HepG2 (cell line): ENCODE data around the gene GON4L. TPM values are rescaled to one million over a fixed set of nuclear protein-coding genes. Genes with fewer than 3 reads are reported as not detected.

Source experiments
- BATF2 ChIP-seq: sonication (generic); formaldehyde crosslinking; IDR thresholded peaks from 2 replicates; pipeline ENCODE4 v1.8.0; 2022; ENCODE audit warnings: mild to moderate bottlenecking, missing genetic modification reagents, moderate library complexity
- BRD4 ChIP-seq: sonication (generic); formaldehyde crosslinking; IDR thresholded peaks from 2 replicates; pipeline ENCODE4 v1.4.0; 2020; ENCODE audit warnings: missing genetic modification reagents
- CREB1 ChIP-seq, 2 experiments: fragments of 450-650 bp in 1 of 2; IDR thresholded peaks; 2 replicates each; pipeline ENCODE4 v1.6.1; 2016 to 2017; ENCODE audit warnings: control low read depth in 1 of 2, mild to moderate bottlenecking in 1 of 2, missing compliant biosample characterization in 1 of 2, missing genetic modification characterization in 1 of 2
- EEA1 ChIP-seq: sonication (generic); formaldehyde crosslinking; IDR thresholded peaks from 2 replicates; pipeline ENCODE4 v1.5.1; 2020; ENCODE audit warnings: mild to moderate bottlenecking, missing genetic modification reagents, borderline replicate concordance
- ELF1 ChIP-seq: sonication (generic); formaldehyde crosslinking; IDR thresholded peaks from 2 replicates; pipeline ENCODE4 v1.4.0; 2020; ENCODE audit warnings: missing genetic modification reagents
- ERF ChIP-seq: IDR thresholded peaks from 2 replicates; pipeline ENCODE4 v1.6.1; 2018; ENCODE audit warnings: missing biosample characterization, missing genetic modification reagents
- FOXA3 ChIP-seq: IDR thresholded peaks from 2 replicates; pipeline ENCODE4 v1.6.1; 2016; ENCODE audit warnings: missing genetic modification reagents, missing compliant biosample characterization
- FOXP1 ChIP-seq, 2 experiments: fragments of 450-650 bp in 1 of 2; IDR thresholded peaks; 2 replicates each; pipeline ENCODE4 v1.6.1; 2017 to 2018; ENCODE audit warnings: antibody characterized with exemption in 1 of 2
- HINFP ChIP-seq: sonication (generic); formaldehyde crosslinking; IDR thresholded peaks from 2 replicates; pipeline ENCODE4 v1.4.0; 2020; ENCODE audit warnings: low read depth, mild to moderate bottlenecking, missing genetic modification reagents
- HIVEP1 ChIP-seq: sonication (generic); formaldehyde crosslinking; IDR thresholded peaks from 2 replicates; pipeline ENCODE4 v1.4.0; 2020; ENCODE audit warnings: mild to moderate bottlenecking, missing genetic modification reagents
- HNRNPLL ChIP-seq: fragments of 200-400 bp; formaldehyde crosslinking; IDR thresholded peaks from 2 replicates; pipeline ENCODE4 v1.6.1; 2017; ENCODE audit warnings: mild to moderate bottlenecking, low read depth, low read length; ENCODE audit not compliant: poor library complexity, severe bottlenecking
- HNRNPUL1 ChIP-seq: fragments of 200-400 bp; formaldehyde crosslinking; IDR thresholded peaks from 2 replicates; pipeline ENCODE4 v1.6.1; 2017; ENCODE audit warnings: low read depth, mild to moderate bottlenecking, low read length, moderate library complexity
- KAT8 ChIP-seq: IDR thresholded peaks from 2 replicates; pipeline ENCODE4 v1.6.1; 2016; ENCODE audit warnings: missing genetic modification reagents, missing compliant biosample characterization
- KDM5B ChIP-seq: sonication (generic); formaldehyde crosslinking; IDR thresholded peaks from 2 replicates; pipeline ENCODE4 v1.4.0; 2020; ENCODE audit warnings: missing genetic modification reagents, mild to moderate bottlenecking, borderline replicate concordance
- SCMH1 ChIP-seq: sonication (generic); formaldehyde crosslinking; IDR thresholded peaks from 2 replicates; pipeline ENCODE4 v1.9.0; 2021; ENCODE audit warnings: missing genetic modification reagents, mild to moderate bottlenecking, borderline replicate concordance
- SP4 ChIP-seq: sonication (generic); formaldehyde crosslinking; IDR thresholded peaks from 2 replicates; pipeline ENCODE4 v1.8.1; 2023; ENCODE audit warnings: mild to moderate bottlenecking, missing genetic modification reagents
- TBP ChIP-seq: sonication (generic); formaldehyde crosslinking; IDR thresholded peaks from 2 replicates; pipeline ENCODE4 v1.5.0; 2020; ENCODE audit warnings: missing genetic modification reagents
- U2AF1 ChIP-seq: fragments of 200-400 bp; formaldehyde crosslinking; optimal IDR thresholded peaks from 2 replicates; pipeline ENCODE3; 2017; ENCODE audit warnings: mild to moderate bottlenecking, low read depth, low read length
- ZBTB43 ChIP-seq: sonication (generic); formaldehyde crosslinking; conservative IDR thresholded peaks from 2 replicates; pipeline ENCODE4 v1.4.0; 2020; ENCODE audit warnings: missing genetic modification reagents
- ZEB1 ChIP-seq: IDR thresholded peaks from 2 replicates; pipeline ENCODE4 v1.6.1; 2012; ENCODE audit warnings: mild to moderate bottlenecking, low read depth, inconsistent platforms; ENCODE audit not compliant: insufficient replicate concordance
- ZMYM3 ChIP-seq: sonication (generic); formaldehyde crosslinking; IDR thresholded peaks from 2 replicates; pipeline ENCODE4 v1.5.1; 2020; ENCODE audit warnings: mild to moderate bottlenecking, missing genetic modification reagents
- ZNF251 ChIP-seq: sonication (generic); formaldehyde crosslinking; IDR thresholded peaks from 2 replicates; pipeline ENCODE4 v1.9.0; 2021; ENCODE audit warnings: mild to moderate bottlenecking, missing genetic modification reagents
- ZNF317 ChIP-seq: sonication (generic); formaldehyde crosslinking; IDR thresholded peaks from 2 replicates; pipeline ENCODE4 v1.5.0; 2020; ENCODE audit warnings: mild to moderate bottlenecking, missing genetic modification reagents
- ZNF777 ChIP-seq: sonication (generic); formaldehyde crosslinking; IDR thresholded peaks from 2 replicates; pipeline ENCODE4 v1.4.0; 2020; ENCODE audit warnings: missing genetic modification reagents
- ZNF850 ChIP-seq: sonication (generic); formaldehyde crosslinking; conservative IDR thresholded peaks from 2 replicates; pipeline ENCODE4 v1.9.0; 2021; ENCODE audit warnings: mild to moderate bottlenecking, missing genetic modification reagents
- polyA plus RNA-seq, 8 experiments: library from polyadenylated mRNA; depleted of rRNA in 3 of 8; stranded (reverse) in 7 of 8; unstranded in 1 of 8; fragments of >200 nt; fragmentation: Illumina TruSeq in 4 of 8; extraction: Trizol in 4 of 8; gene quantifications; 2 replicates each; pipeline versions ENCODE4 v1.2.1 to v1.2.3, GENCODE V29; 2011 to 2016; ENCODE audit warnings: low read depth in 4 of 8, missing spikeins in 1 of 8, mixed read lengths in 1 of 8; ENCODE audit not compliant: insufficient read depth in 1 of 8
- total RNA-seq, 5 experiments: library from RNA; depleted of rRNA; stranded (reverse); fragments of >200 nt; fragmentation: Illumina TruSeq; extraction: Trizol; gene quantifications; 2 replicates each; pipeline ENCODE4 v1.2.3, GENCODE V29; 2016; ENCODE audit warnings: low read depth in 1 of 5
- TF ChIP-seq, protein P1 (sequence below): sonication (generic); formaldehyde crosslinking; IDR thresholded peaks from 2 replicates; pipeline ENCODE4 v1.5.1; 2020; ENCODE audit warnings: missing genetic modification reagents, mild to moderate bottlenecking, borderline replicate concordance
- TF ChIP-seq, protein P2 (sequence below): sonication (generic); formaldehyde crosslinking; IDR thresholded peaks from 2 replicates; pipeline ENCODE4 v1.5.1; 2020; ENCODE audit warnings: mild to moderate bottlenecking, missing genetic modification reagents, moderate library complexity

The GON4L gene
- total and polyA plus RNA-seq, 2 of the 13 experiments (the other 11 are each of a cell fraction or from before 2014, with no cell fraction given) = 14.6 to 19.6 TPM

- no peak for TF ChIP-seq FOXP1 (IDR thresholded peaks at IDR 0.05)
- TF ChIP-seq FOXP1 (CRISPR knock-in tag; IDR thresholded peaks at IDR 0.05) = no peak
- TF ChIP-seq CREB1 (IDR thresholded peaks at IDR 0.05) = no peak
- TF ChIP-seq CREB1 (CRISPR knock-in tag; IDR thresholded peaks at IDR 0.05) = no peak
- TF ChIP-seq HIVEP1 = no peak
- no peak for TF ChIP-seq ZNF251 (CRISPR knock-in tag)
- no peak for TF ChIP-seq TBP (CRISPR knock-in tag)
- TF ChIP-seq ZNF777 = no peak
- TF ChIP-seq ZBTB43 (CRISPR knock-in tag) = no peak
- TF ChIP-seq, protein P1, sequence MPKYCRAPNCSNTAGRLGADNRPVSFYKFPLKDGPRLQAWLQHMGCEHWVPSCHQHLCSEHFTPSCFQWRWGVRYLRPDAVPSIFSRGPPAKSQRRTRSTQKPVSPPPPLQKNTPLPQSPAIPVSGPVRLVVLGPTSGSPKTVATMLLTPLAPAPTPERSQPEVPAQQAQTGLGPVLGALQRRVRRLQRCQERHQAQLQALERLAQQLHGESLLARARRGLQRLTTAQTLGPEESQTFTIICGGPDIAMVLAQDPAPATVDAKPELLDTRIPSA = no peak
- no peak for TF ChIP-seq HNRNPUL1
- no peak for TF ChIP-seq BRD4
- no peak for TF ChIP-seq ZMYM3
- TF ChIP-seq KAT8 (CRISPR knock-in tag) = peak; percentile 64
- TF ChIP-seq ZNF850 (CRISPR knock-in tag) = no peak
- no peak for TF ChIP-seq HNRNPLL
- no peak for TF ChIP-seq HINFP (CRISPR knock-in tag)
- no peak for TF ChIP-seq KDM5B (CRISPR knock-in tag)
- no peak for TF ChIP-seq SCMH1 (CRISPR knock-in tag)
- no peak for TF ChIP-seq EEA1
- peak; percentile 54; the same call in 1 of the 2 replicates for TF ChIP-seq SP4
- TF ChIP-seq ERF (CRISPR knock-in tag) = peak; percentile 62; the same call in 1 of the 2 replicates
- no peak for TF ChIP-seq ZNF317 (CRISPR knock-in tag)
- no peak for TF ChIP-seq FOXA3 (CRISPR knock-in tag)
- no peak for TF ChIP-seq U2AF1
- TF ChIP-seq BATF2 (CRISPR knock-in tag) = no peak
- peak; percentile 94 for TF ChIP-seq ELF1 (CRISPR knock-in tag)
- peak; percentile 15 for TF ChIP-seq ZEB1
- TF ChIP-seq, protein P2, sequence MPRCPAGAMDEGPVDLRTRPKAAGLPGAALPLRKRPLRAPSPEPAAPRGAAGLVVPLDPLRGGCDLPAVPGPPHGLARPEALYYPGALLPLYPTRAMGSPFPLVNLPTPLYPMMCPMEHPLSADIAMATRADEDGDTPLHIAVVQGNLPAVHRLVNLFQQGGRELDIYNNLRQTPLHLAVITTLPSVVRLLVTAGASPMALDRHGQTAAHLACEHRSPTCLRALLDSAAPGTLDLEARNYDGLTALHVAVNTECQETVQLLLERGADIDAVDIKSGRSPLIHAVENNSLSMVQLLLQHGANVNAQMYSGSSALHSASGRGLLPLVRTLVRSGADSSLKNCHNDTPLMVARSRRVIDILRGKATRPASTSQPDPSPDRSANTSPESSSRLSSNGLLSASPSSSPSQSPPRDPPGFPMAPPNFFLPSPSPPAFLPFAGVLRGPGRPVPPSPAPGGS = no peak
Measured at GRCh38 chr1:155859234-155859829, 2.3 kb upstream of the GON4L start, which contains the start of gene SYT11 (continued).
